ENCODE data around the gene GPD2.
A peak's percentile ranks its signal among the peaks of the same experiment; 100 is the strongest.

The GPD2 gene

DNA sequence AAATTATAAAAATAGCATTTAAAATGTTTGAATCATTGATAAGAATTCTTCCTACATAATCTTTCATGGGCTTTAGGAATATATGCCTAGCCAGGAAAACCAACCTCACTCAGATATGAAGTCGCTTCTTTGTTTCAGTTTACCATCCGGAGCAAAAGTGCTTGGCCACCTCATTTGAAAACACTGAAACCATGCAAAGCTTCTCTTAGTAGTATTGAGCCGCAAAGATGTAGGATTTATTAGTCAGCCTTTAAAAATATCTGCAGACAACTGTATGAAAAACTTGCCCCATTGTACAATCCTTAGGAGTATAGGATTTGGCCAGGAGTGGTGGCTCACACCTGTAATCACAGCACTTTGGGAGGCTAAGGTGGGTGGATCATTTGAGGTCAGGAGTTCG lies 24.3 kb upstream of the GPD2 start:
- H3K4me3 ChIP-seq (ENCODE audit: low read depth, low read length) = no peak overlapping the region
- H3K27me3 ChIP-seq (ENCODE audit: control insufficient read depth, insufficient read depth, low read length) = no peaks in the 10 kb centered on the region
- H3K4me1 ChIP-seq (ENCODE audit: control insufficient read depth, insufficient read depth, low read length) = no peaks in the 10 kb centered on the region
- H3K9me3 ChIP-seq (ENCODE audit: control insufficient read depth, insufficient read depth, low read length) = no peaks in the 10 kb centered on the region
- H3K9ac ChIP-seq (ENCODE audit: low read depth, low read length) = no peak overlapping the region
- H3K36me3 ChIP-seq (ENCODE audit: control insufficient read depth, insufficient read depth, low read length) = no peaks in the 10 kb centered on the region

- Histone ChIP-seq H3K9ac (ENCODE audit: low read depth, low read length) (no peak overlapping the region), H3K9me3 (ENCODE audit: control insufficient read depth, insufficient read depth, low read length) (no peaks in the 10 kb centered on the region), H3K4me1 (ENCODE audit: control insufficient read depth, insufficient read depth, low read length) (no peaks in the 10 kb centered on the region), H3K36me3 (ENCODE audit: control insufficient read depth, insufficient read depth, low read length) (no peaks in the 10 kb centered on the region), H3K27me3 (ENCODE audit: control insufficient read depth, insufficient read depth, low read length) (no peaks in the 10 kb centered on the region), H3K4me3 (ENCODE audit: low read depth, low read length) (no peak overlapping the region)
Observed at GRCh38 chr2:156421851-156422250, 14.3 kb upstream of the GPD2 start.

GRCh38 chr2:156423674-156424282 lies 12.4 kb upstream of the GPD2 start:
- no peak overlapping the region for H3K9ac ChIP-seq (ENCODE audit: low read depth, low read length)

GRCh38 chr2:156427074-156427473 lies 9.1 kb upstream of the GPD2 start:
- H3K36me3 ChIP-seq (ENCODE audit: control insufficient read depth, insufficient read depth, low read length) = no peaks in the 10 kb centered on the region
- H3K9ac ChIP-seq (ENCODE audit: low read depth, low read length) = no peak overlapping the region
- peaks cover 7% of the 10 kb centered on the region for H3K4me1 ChIP-seq (ENCODE audit: control insufficient read depth, insufficient read depth, low read length)
- H3K9me3 ChIP-seq (ENCODE audit: control insufficient read depth, insufficient read depth, low read length) = no peaks in the 10 kb centered on the region
- H3K4me3 ChIP-seq (ENCODE audit: low read depth, low read length) = no peak overlapping the region
- H3K27me3 ChIP-seq (ENCODE audit: control insufficient read depth, insufficient read depth, low read length) = no peaks in the 10 kb centered on the region

More at GRCh38 chr2:156423674-156424282, 12.4 kb upstream of the GPD2 start:
- H3K9me3 ChIP-seq (ENCODE audit: control insufficient read depth, insufficient read depth, low read length) = no peaks in the 10 kb centered on the region
- H3K4me3 ChIP-seq (ENCODE audit: low read depth, low read length) = no peak overlapping the region
- H3K36me3 ChIP-seq (ENCODE audit: control insufficient read depth, insufficient read depth, low read length) = no peaks in the 10 kb centered on the region
- H3K4me1 ChIP-seq (ENCODE audit: control insufficient read depth, insufficient read depth, low read length) = no peaks in the 10 kb centered on the region
- no peaks in the 10 kb centered on the region for H3K27me3 ChIP-seq (ENCODE audit: control insufficient read depth, insufficient read depth, low read length)

DNA sequence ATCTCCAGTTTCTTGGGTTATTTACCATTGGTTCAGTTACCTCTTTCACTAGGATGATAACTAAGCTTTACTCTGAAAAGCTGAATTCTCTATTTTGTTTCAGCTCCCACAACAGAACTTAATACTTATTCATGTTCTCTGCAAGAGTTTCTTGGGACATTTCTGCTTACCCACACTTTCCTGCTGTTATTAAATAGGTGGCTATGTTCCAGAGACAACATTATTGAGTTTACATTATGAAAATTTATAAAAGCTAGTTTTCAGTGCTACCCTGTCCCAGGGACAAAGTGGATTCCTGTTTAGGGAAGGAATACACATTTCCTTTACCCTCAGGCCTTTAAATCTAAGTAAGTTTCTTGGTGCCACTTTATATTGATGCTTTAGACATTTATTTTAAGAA lies 7.0 kb upstream of the GPD2 start:
- Histone ChIP-seq H3K27me3 (ENCODE audit: control insufficient read depth, insufficient read depth, low read length) (no peaks in the 10 kb centered on the region), H3K4me1 (ENCODE audit: control insufficient read depth, insufficient read depth, low read length) (peaks cover 7% of the 10 kb centered on the region), H3K4me3 (ENCODE audit: low read depth, low read length) (no peak overlapping the region), H3K9me3 (ENCODE audit: control insufficient read depth, insufficient read depth, low read length) (no peaks in the 10 kb centered on the region), H3K9ac (ENCODE audit: low read depth, low read length) (no peak overlapping the region), H3K36me3 (ENCODE audit: control insufficient read depth, insufficient read depth, low read length) (no peaks in the 10 kb centered on the region)

GRCh38 chr2:156430236-156430979 lies 5.8 kb upstream of the GPD2 start:
- Histone ChIP-seq H3K9me3 (ENCODE audit: control insufficient read depth, insufficient read depth, low read length) (no peaks in the 10 kb centered on the region), H3K36me3 (ENCODE audit: control insufficient read depth, insufficient read depth, low read length) (no peaks in the 10 kb centered on the region), H3K9ac (ENCODE audit: low read depth, low read length) (no peak overlapping the region), H3K4me3 (ENCODE audit: low read depth, low read length) (no peak overlapping the region), H3K4me1 (ENCODE audit: control insufficient read depth, insufficient read depth, low read length) (peaks cover 15% of the 10 kb centered on the region), H3K27me3 (ENCODE audit: control insufficient read depth, insufficient read depth, low read length) (no peaks in the 10 kb centered on the region)

GRCh38 chr2:156430980-156431358 lies 5.2 kb upstream of the GPD2 start:
- Histone ChIP-seq H3K4me1 (ENCODE audit: control insufficient read depth, insufficient read depth, low read length) (peaks cover 15% of the 10 kb centered on the region), H3K36me3 (ENCODE audit: control insufficient read depth, insufficient read depth, low read length) (no peaks in the 10 kb centered on the region), H3K4me3 (ENCODE audit: low read depth, low read length) (no peak overlapping the region), H3K27me3 (ENCODE audit: control insufficient read depth, insufficient read depth, low read length) (no peaks in the 10 kb centered on the region), H3K9ac (ENCODE audit: low read depth, low read length) (no peak overlapping the region), H3K9me3 (ENCODE audit: control insufficient read depth, insufficient read depth, low read length) (no peaks in the 10 kb centered on the region)

DNA sequence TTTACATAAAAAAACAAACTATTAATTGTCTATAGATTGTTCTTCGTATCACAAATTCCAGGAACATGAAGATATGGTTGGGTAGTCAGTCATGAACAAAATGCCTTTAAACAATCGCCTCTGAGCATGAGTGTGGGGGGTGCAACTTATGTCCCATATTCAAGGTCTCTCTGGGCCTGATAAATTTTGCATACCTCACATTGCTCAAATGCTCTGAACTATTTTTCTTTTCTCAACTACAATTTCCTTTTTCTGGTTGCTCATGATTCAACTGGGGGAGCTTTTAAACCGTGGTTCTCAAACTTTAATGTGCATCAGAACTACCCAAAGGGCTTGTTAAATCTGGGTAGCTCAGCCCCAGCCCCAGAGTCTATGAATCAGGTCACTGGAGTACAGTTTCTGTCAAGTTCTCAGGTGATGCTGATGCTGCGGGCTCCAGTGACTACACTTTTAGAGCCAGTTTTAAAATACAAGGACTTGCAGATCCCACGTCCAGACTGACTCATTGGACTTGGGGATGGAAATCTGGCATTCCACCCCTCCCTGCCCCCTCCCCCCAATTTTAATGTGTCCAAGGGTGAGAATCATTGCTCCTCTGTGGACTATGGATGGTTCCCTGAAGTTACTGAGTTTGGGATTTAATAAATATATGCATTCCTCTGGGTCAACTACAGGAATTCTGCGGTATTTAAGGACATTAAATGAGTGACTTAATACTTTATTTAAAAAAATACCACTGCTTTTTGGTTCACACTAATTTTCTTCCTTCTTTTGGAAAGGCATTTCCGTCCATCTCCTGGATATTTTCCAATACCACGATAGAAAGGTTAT lies 1.5 kb upstream of the GPD2 start:
- Histone ChIP-seq H3K9me3 (ENCODE audit: control insufficient read depth, insufficient read depth, low read length) (no peaks in the 10 kb centered on the region), H3K4me3 (ENCODE audit: low read depth, low read length) (peak overlapping the region; percentile 82), H3K4me1 (ENCODE audit: control insufficient read depth, insufficient read depth, low read length) (peaks cover 20% of the 10 kb centered on the region), H3K9ac (ENCODE audit: low read depth, low read length) (peak overlapping the region; percentile 37), H3K27me3 (ENCODE audit: control insufficient read depth, insufficient read depth, low read length) (no peaks in the 10 kb centered on the region), H3K36me3 (ENCODE audit: control insufficient read depth, insufficient read depth, low read length) (no peaks in the 10 kb centered on the region)

- Histone ChIP-seq H3K4me1 (ENCODE audit: control insufficient read depth, insufficient read depth, low read length) (peaks cover 20% of the 10 kb centered on the region), H3K9me3 (ENCODE audit: control insufficient read depth, insufficient read depth, low read length) (no peaks in the 10 kb centered on the region), H3K27me3 (ENCODE audit: control insufficient read depth, insufficient read depth, low read length) (no peaks in the 10 kb centered on the region), H3K9ac (ENCODE audit: low read depth, low read length) (peak overlapping the region; percentile 83), H3K4me3 (ENCODE audit: low read depth, low read length) (peak overlapping the region; percentile 82), H3K36me3 (ENCODE audit: control insufficient read depth, insufficient read depth, low read length) (no peaks in the 10 kb centered on the region)
Observed at GRCh38 chr2:156435396-156435717, 822 bp upstream of the GPD2 start.

DNA sequence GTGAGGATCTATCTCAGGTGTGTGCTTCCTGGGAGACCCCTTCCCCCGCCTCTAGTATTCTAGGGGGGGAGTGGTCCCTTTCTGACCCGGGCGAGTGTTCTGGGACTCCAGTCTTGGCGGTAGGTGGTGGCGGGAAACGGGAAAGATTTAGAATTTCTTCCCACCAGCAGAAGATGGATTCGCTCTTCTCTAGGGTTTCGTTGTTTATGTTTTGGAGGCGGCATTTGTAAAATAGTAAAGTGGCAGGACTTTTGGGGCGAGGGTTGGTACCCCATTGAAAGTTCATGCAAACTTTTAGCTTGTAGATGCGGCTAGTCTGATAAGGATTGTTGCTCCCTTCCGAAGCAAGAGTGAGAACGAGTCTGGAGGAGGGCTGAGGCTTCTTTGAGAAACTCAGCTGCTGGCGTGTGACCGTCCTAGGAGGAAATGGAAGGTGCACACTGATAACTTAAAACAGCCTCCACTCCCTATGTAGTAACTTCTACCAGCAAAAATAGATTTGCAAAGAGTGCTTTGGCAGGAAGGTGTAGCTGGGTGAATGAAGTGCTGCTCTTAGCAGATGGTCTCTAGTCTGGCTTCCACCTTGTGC lies 412 bp downstream of the GPD2 start:
- peak overlapping the region; percentile 70 for H3K9ac ChIP-seq (ENCODE audit: low read depth, low read length)
- peaks cover 13% of the 10 kb centered on the region for H3K4me1 ChIP-seq (ENCODE audit: control insufficient read depth, insufficient read depth, low read length)
- peak overlapping the region; percentile 82 for H3K4me3 ChIP-seq (ENCODE audit: low read depth, low read length)
- no peaks in the 10 kb centered on the region for H3K9me3 ChIP-seq (ENCODE audit: control insufficient read depth, insufficient read depth, low read length)
- H3K36me3 ChIP-seq (ENCODE audit: control insufficient read depth, insufficient read depth, low read length) = no peaks in the 10 kb centered on the region
- no peaks in the 10 kb centered on the region for H3K27me3 ChIP-seq (ENCODE audit: control insufficient read depth, insufficient read depth, low read length)

DNA sequence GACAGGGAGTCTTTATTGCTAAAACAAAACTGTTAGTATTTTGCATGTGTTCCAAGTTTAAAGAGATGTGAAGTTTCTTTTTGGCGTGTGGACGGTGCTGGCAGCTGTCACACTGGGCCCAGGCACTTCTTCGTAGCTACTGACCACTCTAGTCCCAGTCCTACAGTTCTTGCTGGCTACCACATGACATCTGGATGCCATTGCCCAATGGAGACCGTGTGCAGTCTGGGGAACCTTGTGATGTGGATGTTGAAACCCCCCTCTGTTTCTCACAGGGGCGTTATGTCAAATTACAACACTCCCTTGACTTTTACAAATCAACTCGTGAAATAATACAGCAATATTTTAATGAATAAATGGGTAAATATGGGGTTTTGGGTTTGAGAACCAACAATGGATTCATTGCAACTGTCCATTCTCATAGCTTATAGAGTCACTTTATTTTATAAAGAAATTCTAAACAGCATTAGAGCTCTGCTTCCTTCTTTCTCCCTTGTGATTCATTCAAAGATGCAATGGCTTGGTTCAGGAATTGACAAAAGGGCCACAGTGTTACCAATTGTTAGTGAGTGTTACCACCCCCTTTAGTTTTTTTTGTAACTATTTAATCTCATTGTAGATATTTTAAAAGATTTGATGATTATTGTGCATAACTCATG lies 1.2 kb downstream of the GPD2 start:
- Histone ChIP-seq H3K9me3 (ENCODE audit: control insufficient read depth, insufficient read depth, low read length) (no peaks in the 10 kb centered on the region), H3K36me3 (ENCODE audit: control insufficient read depth, insufficient read depth, low read length) (no peaks in the 10 kb centered on the region), H3K4me1 (ENCODE audit: control insufficient read depth, insufficient read depth, low read length) (peaks cover 13% of the 10 kb centered on the region), H3K27me3 (ENCODE audit: control insufficient read depth, insufficient read depth, low read length) (no peaks in the 10 kb centered on the region), H3K9ac (ENCODE audit: low read depth, low read length) (no peak overlapping the region), H3K4me3 (ENCODE audit: low read depth, low read length) (peak overlapping the region; percentile 82)
